HK-2 (cell line): ENCODE results near the gene MFRP.

Experiments used
- DNase-seq: peaks from one replicate; pipeline ENCODE4 v3.0.0-alpha.2; 2018; ENCODE audit not compliant: unreplicated experiment

Gene MFRP

DNA sequence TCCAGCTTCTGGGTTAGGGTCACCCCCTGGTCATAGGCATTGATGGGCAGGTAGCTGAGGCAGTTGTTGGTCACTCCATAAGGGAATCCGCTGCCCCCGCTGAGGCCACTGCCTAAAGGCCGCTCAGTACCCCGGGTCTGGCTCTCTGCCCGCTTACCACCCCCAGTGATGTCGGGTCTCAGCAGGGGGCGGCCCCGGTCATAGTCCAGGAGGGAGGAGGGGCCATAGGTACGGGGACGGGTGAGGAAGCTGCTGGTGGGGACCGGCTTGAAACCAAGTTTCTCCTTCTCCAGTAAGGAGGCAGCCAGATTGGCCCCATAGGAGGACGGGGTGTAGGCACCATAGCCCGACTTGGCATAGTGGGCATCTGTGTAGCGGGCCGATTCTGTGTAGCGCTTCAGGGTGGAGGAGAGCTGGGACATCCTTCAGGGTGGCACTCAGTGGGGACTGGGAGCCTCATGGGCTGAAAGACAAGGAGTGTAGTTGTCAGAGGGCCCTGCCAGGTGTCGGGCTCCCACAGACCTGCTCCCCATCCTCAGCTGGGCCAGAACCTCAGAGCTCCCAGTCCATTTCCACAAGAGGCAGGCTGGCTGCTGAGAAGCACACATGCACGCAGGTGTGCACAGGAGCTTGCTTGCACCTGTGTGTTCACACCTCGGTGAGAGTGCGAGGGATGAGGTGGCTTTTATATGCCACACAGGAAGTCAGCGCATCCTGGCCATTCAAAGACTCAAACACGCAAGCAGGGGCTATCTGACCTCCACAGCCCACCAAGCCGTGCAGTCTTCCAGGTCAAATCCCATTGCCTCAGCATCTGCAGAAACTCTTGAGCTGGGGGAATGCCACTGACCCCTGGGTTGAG lies 26.8 kb upstream of the MFRP start:
- no peak for DNase-seq

DNA sequence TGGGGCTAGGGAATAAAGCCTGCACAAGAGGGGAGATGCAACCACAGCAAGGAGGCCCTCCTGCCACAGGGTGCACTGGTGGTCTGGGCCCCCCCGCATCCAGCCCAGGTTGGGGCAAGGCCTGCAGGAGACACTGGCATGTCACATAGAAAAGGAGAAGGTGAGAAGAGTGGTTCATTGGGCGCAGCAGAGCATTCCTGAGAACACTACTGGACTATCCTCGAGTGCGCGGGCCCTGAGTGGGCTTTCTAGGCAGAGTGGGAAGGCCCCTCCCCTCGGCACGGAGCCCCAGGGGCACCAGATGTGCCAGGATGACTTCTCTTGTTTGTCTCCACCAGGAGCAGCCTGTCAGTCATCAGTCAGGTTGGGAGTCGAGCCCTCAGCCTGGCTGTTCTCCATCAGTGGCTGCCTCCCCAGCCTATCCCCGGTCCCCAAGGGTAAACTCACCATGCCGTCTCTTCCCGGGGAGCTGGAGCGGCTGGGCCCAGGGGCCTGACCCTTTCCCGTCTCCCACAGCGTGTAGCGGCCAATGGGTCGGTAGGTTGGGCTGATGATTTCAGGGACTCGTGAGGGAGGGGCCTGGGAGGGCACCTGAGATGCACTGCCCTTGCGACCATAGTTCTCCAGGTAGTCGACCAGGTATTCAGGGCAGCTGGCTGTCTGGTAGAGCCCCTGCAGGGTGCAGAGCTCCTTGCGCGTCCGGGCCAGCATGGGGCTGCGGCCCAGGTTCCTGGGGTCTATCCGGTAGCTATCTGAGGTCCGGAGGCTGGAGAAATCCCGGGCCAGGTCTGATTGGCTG lies 26.0 kb upstream of the MFRP start:
- no peak for DNase-seq

DNA sequence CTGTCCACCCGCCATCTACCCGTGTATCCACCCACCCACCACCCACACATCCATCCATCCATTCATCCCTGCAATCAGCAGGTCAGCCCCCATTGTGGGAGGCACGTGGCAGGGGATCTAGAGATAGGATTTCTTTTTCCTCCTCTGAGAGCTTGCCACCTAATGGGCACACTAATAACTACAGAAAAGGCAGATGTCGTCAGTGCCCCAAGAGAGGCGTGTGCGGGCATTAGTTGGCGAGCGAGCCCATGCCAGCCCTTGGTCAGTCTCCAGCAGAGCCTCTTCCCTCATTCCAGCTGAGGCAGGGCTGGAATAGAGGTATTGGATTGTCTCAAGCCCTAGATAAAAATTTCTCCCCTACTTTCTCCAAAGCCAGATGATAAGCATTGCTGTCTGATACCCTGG lies 25.3 kb upstream of the MFRP start:
- no peak for DNase-seq

DNA sequence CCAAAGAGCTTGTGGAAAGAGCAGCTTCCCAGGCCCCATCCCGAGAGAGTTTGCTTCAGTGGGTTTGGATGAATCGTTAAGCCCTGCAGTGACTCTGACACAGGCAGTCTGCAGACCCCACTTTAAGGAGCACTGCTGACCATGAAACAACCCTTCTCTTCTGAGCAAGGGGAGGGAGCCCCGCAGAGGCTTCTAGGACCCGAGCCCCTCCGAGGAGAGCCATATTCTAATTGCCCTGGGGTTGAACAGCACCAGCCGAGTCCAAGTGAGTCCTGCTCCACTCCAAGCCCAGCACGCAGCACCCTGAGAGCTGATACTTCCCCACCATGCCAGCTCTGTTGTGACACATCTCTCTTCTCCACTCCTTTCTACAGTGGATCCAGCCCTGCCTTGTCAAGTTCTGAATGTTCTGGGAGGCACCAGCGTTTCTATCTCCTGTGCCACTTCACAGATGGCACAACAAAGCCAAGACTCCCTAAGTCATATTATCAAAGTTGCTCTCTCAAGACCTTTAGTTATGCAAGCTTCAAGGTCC lies 24.6 kb upstream of the MFRP start:
- no peak for DNase-seq

DNA sequence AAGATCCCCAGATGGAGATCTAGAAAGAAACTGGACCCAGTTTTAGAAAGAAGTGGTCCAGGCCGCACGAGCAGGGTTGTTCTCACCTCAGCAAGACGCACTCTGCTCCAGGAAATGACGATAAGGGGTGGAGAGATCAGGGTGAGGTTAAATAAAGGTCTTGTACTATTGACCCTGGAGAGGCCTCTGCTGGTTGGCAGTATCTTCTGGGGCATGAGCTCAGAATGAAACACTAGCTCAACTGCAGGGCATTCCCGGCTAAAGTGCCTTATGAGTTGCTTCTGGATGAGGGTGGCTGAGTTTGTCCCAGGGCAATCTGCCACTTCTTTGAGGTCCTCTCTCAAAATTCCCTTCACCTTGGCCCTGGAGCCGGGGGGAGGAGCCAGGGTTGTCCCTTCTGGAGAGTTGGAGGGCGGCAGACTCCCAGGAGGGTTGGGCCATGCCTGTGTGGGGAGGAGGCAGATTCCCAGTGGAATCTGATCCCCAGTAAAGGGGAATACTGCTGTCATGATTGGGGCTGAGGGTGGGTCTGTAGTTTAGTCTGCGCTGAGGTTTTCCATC lies 24.1 kb upstream of the MFRP start:
- no peak for DNase-seq

DNA sequence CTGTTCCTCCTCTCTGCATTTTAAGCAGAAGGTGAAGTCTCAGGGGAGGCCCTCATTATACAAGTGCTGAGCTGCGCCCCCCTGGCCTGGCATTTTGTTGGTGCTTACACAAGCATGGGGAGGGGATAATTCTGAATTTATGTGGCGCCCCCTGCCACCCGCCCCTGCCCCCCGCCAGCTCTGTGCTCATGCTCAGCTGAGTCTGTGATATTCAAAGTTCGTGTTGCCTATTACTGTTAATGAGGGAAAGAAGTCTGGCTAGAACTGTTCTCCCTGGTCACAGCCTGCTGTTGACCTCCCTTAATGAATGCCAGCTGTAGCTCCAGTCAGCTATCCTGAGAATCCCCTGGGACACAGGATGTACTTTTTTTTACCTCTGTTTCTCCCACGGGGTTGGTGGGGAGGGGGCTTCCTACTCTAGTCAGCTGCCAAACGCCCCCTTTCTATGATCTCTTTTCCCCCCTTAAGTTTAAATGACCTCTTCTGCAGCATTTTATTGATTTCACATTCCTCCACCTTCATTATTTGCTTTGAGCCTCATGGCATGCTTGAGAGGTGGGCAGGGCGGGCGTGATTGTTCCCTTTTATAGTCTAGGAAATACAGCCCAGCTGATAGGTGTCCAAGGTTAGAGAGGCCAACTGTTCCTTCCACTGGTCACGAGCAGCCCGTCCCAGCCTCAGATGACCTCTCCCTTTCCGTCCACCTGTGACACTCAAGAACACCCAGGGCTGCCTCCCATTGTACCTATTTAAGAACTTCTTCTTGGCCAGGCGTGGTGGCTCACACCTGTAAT lies 22.8 kb upstream of the MFRP start:
- DNase-seq = no peak

DNA sequence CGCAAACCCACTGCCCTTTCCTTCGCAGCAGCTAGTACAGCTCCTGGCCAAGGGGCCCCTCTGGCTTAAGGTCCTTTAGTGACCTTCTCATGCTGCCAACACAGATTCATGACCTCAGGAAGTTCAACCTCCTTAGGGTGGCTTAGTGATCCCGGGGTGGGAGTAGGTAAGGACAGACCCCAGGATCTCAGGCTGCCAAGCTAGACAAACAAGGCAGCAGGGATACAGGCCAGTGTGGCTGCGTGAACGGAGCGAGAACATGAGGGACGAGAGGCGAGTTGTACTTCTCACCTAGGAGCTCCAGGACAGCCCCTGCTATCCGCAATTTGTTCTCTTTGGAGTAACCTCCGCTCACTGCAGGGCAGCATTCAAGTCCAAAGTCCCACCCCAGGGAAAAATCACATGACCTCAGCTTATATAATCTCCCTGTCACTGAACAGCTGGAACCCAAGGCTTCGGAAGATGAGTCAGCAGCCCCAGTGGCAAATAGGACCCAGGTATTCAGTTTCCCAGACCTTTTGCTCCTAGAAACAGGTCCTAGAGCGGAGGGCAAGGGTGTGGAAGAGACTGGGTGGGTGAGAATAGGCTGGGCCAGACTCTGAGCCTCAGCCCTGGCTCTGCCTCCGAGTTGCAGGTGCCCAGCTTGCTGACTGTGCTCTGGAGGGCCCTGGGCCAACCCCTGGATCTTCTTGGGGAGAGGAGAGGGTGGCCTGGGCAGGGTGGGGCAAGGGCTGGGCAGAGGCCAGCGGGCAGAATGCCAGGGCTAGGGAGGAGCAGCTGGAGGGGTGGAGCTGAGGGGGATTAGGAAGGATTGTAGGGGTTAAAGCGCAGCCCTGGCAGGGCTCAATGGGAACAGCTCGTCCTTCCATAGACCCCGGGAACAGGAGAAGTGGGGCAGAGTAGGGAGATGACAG lies 21.9 kb upstream of the MFRP start:
- no peak for DNase-seq

DNA sequence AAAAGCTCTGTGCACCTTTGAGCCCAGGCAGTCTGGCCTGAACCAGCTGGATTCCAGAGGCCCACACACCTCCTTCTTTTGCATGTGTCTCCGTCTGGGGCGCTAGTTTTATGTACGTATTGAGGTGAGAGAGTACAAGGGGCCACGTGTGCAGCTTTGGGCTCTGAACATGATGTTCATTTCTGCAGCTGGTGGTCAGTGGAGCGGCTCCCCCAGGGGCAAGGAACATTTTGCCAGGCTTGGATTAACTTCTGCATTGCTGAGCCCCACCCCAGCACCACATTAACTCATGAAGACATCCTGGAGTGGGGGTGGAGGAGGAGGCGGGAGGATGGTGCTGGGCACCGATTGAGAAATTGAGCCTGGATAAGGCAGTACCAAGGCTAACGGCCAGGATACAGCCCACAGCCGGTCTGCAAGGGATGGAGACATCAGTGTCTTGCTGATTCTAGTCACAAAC lies 21.2 kb upstream of the MFRP start:
- no peak for DNase-seq

DNA sequence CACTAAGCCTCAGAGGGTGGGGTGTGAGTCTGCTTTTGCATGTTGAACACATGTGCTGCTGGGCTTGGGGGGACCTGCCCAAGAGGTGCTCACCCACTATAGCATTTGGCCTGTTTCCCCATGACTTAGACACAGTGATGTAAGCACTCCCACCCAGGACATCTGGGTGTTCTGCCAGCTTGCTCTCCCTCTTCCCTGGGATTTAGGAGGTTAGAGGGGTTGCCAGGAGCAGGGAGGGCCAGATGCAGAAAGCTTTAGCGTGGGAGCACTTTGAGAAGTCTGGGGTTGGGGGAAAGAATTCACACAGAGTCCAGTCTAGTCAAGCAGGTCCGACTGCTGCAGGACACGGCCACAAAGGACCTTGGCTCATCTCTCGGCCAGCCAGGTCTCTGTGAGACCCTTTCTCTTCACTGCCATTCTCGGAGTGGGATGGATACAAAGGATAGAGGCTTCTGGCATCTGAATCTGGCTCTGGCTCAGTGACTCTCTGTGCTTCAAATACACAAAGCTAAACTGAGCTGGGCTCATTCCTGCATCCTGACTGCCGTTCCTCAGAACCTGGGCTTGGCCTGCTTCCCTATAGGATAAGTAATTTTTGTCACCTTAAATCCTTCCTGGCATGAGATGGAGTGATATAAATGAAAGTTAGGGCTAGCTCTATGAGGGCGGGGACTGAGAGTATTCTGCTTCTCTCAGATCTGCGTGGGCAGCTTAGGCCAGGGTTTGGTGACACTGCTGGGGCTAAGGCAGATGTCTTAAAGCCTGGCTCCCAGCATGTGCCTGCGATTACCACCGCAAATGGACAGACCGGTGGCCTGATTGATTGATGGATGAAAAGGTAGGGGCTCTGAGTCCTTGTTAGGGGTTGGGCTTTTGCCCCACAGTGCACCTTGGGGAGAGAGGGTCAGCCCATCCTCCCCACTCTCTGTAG lies 20.4 kb upstream of the MFRP start:
- DNase-seq = no peak

DNA sequence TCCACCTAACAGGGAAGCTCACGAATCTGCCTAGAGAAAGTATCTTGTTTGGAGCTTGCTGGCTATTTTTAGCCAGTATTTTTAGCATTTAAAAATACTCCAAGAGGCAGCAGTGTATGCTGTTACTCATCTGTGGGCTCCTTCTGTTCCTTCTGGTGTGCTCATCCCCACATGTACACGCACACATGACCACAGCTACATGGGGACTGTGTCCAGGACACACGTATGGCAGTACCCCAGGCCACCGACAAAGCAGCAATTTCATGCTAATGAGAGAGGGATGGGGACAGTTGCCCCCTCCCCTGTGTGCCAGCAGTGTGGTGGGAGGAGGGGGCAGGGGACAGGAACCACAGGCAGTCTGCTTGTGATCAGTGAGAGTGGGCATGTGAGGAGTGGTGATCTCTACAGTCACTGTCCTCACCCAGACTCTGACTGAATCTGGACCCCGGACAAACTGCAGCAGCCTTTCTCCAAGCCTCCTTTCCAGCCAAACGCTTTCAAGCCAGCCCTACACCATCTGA lies 18.6 kb upstream of the MFRP start:
- no peak for DNase-seq

DNA sequence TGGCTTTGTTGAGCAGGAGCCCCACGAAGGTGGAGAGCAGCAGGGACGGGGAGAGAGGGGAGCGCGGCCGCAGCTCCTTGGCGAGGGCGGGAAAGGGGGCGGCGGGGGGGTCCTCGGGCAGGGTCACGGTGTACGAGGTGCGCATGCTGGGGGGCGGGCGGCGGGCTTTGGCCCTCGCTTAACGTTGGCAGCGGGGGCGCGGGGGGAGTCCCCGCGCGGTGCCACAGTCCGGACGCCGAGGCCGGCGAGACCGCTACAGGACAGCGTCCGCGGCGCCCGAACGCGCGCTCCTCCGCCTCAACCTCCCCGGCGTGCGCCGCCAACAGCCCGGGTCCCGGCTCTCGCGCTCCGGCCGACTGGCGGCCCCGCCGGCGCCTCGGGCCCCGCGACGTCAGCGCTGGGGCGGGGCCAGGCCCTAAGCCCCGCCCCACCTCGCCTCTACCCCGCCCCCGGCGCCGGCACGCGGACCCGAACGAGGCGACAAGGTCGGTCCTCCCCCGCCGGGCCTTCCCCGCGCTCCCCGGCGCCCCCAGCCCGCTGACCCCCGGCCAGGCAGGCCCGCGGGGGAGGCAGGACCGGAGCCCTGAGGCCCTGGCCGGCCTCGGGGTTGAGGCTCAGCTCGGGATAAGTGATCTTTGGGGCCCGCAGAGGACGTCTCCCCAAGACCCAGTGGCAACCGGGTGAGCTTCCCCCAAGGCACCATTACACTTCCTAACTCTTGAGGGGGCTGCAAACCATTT lies 17.5 kb upstream of the MFRP start:
- DNase-seq = peak; percentile 49

DNA sequence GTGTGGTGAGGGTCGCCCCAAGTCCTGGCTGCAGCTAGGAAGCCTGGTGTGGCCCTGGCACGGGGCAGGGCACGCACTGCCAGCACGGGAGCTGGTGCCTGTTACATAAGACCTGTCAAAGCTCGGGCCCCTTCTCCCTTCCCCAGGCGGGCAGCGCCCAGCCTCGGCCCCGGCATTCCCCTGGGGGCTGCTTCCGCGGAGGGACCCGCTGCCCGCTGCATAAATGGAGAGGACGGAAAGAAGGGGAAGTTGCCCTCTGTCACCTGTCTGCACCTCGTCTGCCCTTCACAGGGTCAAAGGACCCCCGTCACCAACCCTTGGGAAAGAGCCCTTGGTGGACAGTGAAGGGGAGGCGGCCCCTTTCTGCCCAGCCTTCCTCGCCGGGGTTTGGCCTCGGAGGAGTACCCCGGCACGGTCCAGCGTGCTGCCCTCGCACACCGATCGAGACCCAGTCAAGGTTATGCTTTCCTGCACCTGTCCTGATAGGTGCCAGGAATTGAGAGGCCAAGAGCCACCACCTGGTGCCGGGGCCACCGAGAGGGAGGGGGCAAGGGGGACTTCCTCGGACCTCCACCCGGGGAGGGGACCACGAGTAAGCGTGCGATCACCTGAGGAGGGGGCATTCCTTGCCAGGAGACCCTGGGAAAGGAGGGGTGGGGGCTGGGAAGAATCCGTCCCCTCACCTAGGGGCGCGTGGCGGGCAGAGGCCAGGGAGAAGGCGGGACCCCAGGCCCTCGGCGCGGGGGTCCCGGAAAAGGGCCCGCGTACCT lies 16.8 kb upstream of the MFRP start:
- DNase-seq = no peak

DNA sequence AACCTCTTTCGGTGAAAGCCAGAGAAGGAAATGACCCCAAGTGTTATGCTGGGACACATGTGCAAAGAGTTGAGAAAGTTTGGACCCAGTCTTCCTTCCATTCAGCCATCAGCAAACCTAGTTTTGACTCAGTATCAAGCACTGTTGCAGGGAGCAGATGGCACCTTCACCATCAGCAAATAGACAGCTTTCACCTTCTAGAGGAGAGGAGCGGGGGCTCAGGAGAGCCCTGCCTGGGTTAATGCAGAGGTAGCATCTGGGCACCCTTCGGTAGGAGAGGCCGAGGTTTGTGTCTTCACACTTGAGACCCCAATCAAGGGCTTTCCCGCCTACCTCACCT lies 16.2 kb upstream of the MFRP start:
- no peak for DNase-seq

DNA sequence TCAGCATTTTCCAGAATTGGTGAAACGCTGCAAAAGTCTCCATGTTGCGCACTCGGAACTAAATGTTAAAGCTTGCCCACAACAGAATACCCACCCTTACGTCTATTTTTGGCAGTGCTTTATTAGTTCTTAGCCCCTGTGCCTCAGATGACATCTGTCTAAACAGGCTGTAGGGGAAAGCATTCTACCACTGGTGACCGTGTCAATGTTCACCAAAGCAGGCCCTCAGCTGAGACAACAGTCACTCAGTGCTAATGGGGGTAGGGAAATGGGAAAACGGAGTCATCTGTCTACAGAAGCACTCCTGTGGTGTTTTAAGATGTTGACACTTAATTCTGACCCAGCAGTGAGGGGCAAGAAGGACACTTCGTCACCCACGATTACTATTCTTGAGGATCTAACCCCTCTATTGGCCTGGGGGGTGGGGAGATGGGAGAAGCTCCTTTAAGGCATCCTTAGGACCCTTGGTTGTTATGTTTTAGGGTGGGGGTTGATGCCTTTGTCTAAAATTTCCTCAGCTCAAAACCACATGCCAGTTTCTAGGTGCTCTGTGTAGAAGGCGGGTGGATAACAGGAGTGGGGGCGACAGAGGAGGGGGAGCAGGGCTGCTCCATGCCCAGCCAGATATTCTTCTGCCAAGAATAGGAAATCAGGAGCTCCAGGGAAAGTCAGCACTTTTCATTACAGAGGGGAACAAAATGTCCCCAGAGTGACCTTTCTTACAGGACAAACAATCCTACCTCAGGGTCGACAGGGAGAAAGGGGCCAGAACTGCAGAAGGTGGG lies 15.6 kb upstream of the MFRP start:
- no peak for DNase-seq

DNA sequence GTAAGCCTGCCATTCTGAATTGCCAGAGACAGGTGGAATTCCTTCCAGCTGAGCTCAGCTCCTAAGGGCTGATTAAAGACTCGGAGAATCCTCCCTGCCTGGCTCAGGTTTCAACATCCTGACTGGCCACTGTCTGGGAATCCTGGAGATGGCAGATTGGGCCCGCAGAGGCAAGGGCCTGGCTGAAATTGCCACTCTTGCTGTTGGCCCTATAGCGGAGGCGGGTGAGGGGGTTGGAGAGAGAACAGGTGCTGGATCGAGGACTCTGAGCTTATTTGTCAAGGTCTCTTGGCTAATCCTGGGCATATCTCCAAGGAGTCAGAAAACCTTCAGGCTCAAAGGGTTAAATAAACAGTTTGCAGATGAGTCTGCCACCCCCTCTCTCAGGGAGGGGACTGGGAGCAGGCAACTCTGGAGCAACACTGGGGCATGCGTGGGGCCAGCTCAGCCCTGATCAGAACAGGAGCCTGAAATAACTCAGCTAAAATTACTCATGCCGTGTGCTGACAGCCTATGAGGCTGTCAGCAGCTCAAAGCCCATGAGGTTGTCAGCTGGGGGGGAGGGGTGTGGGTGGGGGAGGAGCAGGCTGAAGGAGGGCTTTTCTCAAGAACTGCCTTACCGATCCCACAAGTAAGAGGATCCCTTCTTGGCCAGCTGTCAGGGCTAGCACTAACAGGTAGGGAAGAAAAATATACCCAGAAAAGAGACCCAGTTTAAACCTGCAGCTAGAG lies 14.7 kb upstream of the MFRP start:
- DNase-seq = peak; percentile 71
